Ascending aorta (tissue), 2 donors: Measurements from ENCODE around the gene TMEM154. TPM values are rescaled to one million over a fixed set of nuclear protein-coding genes. Genes with fewer than 3 reads are reported as not detected.

Experiments
- DNase-seq, 2 donors: peaks; one replicate each; pipeline ENCODE4 v3.0.0-alpha.2; 2019; ENCODE audit warnings: low spot score in 2 of 2
- H3K27ac ChIP-seq, 2 donors: fragments of 200-600 bp; sonication (generic); one replicate each; pipeline ENCODE4 v1.5.1; 2016 to 2017; ENCODE audit warnings: mild to moderate bottlenecking in 1 of 2
- H3K27me3 ChIP-seq: fragments of 200-600 bp; sonication (generic); one replicate; pipeline ENCODE4 v1.5.1; 2017
- H3K36me3 ChIP-seq, 2 donors: fragments of 200-600 bp; sonication (generic); one replicate each; pipeline ENCODE4 v1.5.1; 2016
- H3K4me1 ChIP-seq, 2 donors: fragments of 200-600 bp; sonication (generic); one replicate each; pipeline ENCODE4 v1.5.1; 2016 to 2017; ENCODE audit warnings: mild to moderate bottlenecking in 1 of 2
- H3K4me3 ChIP-seq, 2 donors: fragments of 200-600 bp; sonication (generic); one replicate each; pipeline ENCODE4 v1.5.1; 2016 to 2017; ENCODE audit warnings: mild to moderate bottlenecking in 1 of 2
- H3K9me3 ChIP-seq, 2 donors: fragments of 200-600 bp; sonication (generic); one replicate each; pipeline ENCODE4 v1.5.1; 2016
- CTCF ChIP-seq, 3 experiments: fragments of 200-600 bp in 2 of 3; fragments of 450-650 bp in 1 of 3; sonication (generic) in 2 of 3; IDR thresholded peaks; one replicate each; pipeline ENCODE4 v1.5.1; 2016 to 2019; ENCODE audit warnings: antibody characterized with exemption in 3 of 3, mild to moderate bottlenecking in 1 of 3, moderate library complexity in 1 of 3
- intact Hi-C: fragments of 100-400 bp; cut with DNase I; formaldehyde crosslinking; loops from one replicate; pipeline ENCODE4 v1.15.1; 2023
- total RNA-seq: library from RNA; depleted of rRNA; stranded (reverse); fragments of >200 nt; gene quantifications from one replicate; pipeline ENCODE4 v1.1.0, GENCODE V29; 2016

TMEM154 gene
- total RNA-seq, 1 donor from 2014 or later, result 1.4 TPM

- DNase-seq, result no peak
- Histone ChIP-seq H3K27ac (no peak overlapping the region), H3K27me3 (no peaks in the 10 kb centered on the region), H3K4me3 (no peak overlapping the region), H3K9me3 (no peaks in the 10 kb centered on the region), H3K36me3 (no peaks in the 10 kb centered on the region), H3K4me1 (no peaks in the 10 kb centered on the region)
- intact Hi-C loops, result no loop called here
- TF ChIP-seq CTCF (IDR thresholded peaks at IDR 0.05), result no peak
Measured at GRCh38 chr4:152620218-152620617, 59.6 kb downstream of the TMEM154 start.

DNA sequence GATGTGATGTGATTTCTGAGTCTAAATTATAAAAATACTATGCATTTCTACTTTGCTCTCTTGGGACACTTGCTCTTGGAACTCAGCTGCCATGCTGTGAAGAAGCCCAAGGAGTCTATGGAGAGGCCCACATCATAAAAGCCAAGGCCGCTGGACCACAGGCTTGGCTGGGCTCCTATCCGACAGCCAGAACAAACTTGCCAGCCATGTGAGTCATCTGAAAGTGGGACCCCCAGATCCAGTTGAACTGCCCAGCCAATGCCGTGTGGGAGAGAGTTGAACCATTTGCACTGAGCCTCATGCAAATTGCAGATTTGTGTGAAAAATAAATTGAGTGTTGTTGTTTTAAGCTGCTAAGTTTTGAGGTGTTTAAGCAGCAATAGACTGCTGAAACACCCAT is 60.2 kb downstream of the TMEM154 start:
- Histone ChIP-seq H3K4me1 (no peaks in the 10 kb centered on the region), H3K27ac (no peak overlapping the region), H3K27me3 (no peaks in the 10 kb centered on the region), H3K9me3 (no peaks in the 10 kb centered on the region), H3K4me3 (no peak overlapping the region), H3K36me3 (no peaks in the 10 kb centered on the region)
- no peak for DNase-seq
- TF ChIP-seq CTCF (IDR thresholded peaks at IDR 0.05), result no peak
- intact Hi-C loops, result no loop called here

DNA sequence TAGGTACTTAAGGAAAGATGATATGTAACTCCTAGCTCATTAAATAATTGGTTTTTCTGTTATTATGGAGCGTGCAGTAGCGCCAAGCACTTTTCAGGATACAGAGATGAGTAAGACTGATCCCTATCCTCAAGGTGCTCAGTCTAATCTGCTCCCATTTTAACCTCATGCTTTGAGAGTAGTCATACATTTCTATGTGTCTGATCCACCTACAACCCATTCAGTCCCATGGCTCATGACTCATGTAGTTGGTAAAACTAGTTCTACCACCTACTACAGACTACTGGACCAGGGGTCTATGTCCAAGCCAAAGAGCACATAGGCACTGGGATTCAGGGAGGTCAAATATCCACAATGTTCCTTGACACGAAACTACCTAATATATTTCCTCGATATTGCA is 60.8 kb downstream of the TMEM154 start:
- Histone ChIP-seq H3K4me1 (no peaks in the 10 kb centered on the region), H3K4me3 (no peak overlapping the region), H3K27ac (no peak overlapping the region), H3K36me3 (no peaks in the 10 kb centered on the region), H3K9me3 (no peaks in the 10 kb centered on the region), H3K27me3 (no peaks in the 10 kb centered on the region)
- intact Hi-C loops, result no loop called here
- TF ChIP-seq CTCF (IDR thresholded peaks at IDR 0.05), result no peak
- DNase-seq, result no peak

DNA sequence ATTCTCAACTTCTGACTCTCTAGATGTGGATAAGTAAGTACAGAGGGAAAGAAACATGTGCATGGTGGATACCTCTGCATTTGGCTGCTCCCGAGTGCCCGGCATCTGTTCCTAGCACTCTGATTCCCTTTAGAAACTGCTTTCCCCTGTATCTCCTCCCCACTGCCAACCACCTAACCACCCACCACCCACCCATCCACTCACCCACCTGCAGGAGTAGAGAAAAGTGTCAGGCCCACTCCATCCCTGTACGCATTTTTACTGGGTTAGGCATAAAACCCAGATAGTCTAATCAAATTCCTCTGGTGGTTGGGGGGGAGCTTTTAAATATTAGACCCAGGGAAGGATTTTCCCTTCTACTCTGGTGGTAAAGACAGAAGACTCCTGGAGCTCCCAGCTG is 63.0 kb downstream of the TMEM154 start:
- Histone ChIP-seq H3K36me3 (no peaks in the 10 kb centered on the region), H3K27me3 (no peaks in the 10 kb centered on the region), H3K4me1 (no peaks in the 10 kb centered on the region), H3K4me3 (no peak overlapping the region), H3K27ac (no peak overlapping the region), H3K9me3 (no peaks in the 10 kb centered on the region)
- TF ChIP-seq CTCF (IDR thresholded peaks at IDR 0.05), result no peak
- no peak for DNase-seq
- intact Hi-C loops, result no loop called here

GRCh38 chr4:152613841-152614721 is 65.7 kb downstream of the TMEM154 start:
- Histone ChIP-seq H3K27me3 (no peaks in the 10 kb centered on the region), H3K9me3 (no peaks in the 10 kb centered on the region), H3K36me3 (no peaks in the 10 kb centered on the region), H3K4me1 (no peaks in the 10 kb centered on the region), H3K27ac (no peak overlapping the region), H3K4me3 (no peak overlapping the region)
- no peak for TF ChIP-seq CTCF (IDR thresholded peaks at IDR 0.05)
- DNase-seq, result no peak
- intact Hi-C loops, result no loop called here
